Measurements from ENCODE around the gene SH3RF1.

The SH3RF1 gene

GRCh38 chr4:169250796-169251195 is 20.0 kb downstream of the SH3RF1 start:
- DNase-seq: no peak

- no peak for DNase-seq
These were observed 20.8 kb downstream of the SH3RF1 start for GRCh38 chr4:169249999-169250398.

- no peak for DNase-seq
These were observed 21.4 kb downstream of the SH3RF1 start for GRCh38 chr4:169249214-169249973.

- DNase-seq: no peak
These were observed 22.1 kb downstream of the SH3RF1 start for GRCh38 chr4:169248645-169249044.

GRCh38 chr4:169246957-169247396 is 23.8 kb downstream of the SH3RF1 start:
- DNase-seq: no peak

GRCh38 chr4:169246279-169246678 is 24.5 kb downstream of the SH3RF1 start:
- DNase-seq: no peak

DNA sequence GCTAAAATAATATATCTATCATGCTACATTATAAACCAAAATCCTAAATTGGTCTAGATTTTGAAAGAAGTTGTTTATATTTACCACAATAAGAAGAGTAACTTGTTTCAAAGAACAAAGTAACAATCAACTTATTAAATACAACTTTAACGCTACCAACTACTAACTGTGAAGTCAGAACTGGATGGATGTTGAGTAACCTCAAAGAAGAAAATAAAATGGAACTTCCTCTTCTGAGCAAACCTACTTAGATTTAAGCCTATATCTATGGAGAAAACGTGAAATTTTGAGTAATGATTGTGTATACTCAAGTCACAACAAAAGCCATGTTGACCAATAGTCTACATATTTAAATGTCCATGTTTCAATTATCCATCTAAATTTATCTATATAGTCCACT is 25.7 kb downstream of the SH3RF1 start:
- no peak for DNase-seq

DNA sequence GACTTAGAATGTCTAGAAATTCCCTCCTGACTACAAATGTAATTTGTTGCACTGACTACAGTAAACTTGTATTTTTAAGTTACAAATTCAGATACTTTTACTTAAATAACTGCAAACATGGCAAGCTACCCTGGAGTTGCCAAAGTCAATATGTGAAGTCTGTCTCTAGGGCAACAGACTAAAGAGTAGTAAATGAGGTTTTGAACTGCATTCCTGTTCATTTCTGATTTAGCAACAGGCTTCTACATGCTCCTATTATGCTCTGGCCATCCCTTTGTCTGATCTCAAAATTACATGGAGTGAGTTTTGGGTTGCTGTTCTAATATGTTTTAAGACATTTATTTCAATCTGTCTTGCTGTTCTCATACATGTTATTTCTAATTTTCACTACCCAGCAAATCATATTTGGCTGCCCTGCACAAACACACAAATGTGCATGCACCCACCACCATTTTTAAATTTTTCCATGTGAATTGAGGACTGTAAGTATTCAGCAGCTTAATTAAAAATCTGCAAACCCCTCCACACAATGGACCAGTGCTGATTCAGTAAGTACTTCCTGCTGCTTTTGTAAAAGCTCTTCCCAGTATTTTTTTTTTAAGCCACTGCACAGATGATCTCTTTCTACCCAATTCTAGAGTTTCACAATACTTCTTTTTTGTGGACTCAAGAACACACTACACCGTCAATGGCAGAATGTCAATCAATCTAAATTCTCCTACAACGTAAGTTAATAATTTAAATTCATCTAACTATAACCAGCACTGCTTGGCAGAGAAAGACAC is 26.7 kb downstream of the SH3RF1 start:
- DNase-seq: no peak

DNA sequence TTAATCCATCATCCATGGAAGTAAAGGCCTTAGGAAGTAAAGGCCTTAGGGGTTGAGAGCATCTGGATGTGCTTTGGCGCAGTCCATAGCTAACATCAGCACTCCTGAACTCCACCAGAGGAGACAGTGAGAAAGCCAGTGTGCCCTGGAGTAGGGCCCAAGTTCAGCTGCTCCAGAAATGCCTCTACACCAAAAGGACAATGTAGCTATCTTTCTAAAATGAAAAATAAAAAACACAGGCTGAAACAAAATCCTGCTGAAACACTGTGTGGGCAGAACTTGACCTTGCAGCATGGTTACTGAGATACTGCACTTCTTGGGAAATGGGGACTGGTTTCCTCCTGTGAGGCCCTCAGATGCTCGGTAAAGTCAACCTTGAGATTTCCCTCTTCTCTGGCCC is 29.3 kb downstream of the SH3RF1 start:
- DNase-seq: no peak

DNA sequence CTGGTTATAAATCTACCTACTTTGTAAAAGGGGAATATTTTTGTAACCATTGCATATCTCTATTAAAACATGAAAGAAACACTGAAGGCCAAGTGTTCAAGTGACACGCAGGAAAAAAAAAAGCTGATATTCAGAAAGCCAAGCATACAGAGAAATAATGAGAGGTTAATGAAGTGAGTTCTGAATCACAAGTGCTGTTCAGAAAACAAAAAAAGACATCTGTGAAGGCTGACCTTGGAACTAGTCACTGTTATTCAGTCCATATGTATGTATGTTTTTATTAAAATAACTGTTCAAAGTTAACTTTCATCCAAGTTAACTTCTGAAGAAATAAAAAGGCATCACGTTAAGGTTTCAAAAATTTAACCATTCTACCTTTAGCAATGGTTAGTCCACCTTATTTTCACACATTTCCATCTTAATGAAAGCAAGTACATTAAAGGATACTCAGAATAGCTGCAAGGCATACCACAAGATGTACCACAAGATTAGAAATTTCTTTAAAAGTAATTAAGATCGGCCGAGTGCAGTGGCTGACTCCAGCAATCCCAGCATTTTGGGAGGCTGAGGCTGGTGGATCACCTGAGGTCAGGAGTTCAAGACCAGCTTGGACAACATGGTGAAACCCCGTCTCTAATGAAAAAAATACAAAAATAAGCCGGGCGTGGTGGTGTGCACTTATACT is 31.4 kb downstream of the SH3RF1 start:
- DNase-seq: no peak

- DNase-seq: no peak
These were observed 32.3 kb downstream of the SH3RF1 start for GRCh38 chr4:169238445-169238844.

DNA sequence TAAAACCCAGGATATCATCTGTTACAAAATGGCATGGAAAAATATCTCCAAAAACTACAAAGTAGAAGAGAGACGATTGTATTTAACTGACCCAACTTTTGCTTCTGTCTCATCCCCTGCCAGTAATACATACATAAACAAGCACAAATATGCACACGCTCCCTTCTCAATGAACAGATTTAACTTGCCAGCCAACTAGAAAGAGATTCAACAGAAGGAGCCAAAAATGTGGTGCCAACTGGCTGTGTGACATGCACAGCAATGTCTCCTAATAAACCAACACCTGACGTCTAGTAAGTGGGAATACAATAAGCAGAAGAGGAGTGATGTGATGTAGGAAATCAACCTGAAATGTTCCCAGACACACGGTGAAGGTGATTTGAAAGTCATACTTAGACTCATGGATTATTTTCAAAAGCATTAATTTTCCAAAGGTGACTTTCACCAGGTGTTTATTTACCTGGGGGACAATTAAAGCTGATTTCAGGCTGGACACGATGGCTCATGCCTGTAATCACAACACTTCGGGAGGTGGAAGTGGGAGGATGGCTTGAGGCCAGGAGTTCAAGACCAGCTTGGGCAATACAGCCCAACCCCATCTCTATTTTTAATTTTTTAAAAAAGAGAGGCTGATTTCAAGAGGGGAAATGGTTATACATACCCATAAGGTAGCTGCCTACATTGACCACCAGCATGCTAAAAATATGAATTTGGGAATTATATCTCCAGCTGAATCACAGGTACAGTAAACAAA is 33.7 kb downstream of the SH3RF1 start:
- no peak for DNase-seq

DNA sequence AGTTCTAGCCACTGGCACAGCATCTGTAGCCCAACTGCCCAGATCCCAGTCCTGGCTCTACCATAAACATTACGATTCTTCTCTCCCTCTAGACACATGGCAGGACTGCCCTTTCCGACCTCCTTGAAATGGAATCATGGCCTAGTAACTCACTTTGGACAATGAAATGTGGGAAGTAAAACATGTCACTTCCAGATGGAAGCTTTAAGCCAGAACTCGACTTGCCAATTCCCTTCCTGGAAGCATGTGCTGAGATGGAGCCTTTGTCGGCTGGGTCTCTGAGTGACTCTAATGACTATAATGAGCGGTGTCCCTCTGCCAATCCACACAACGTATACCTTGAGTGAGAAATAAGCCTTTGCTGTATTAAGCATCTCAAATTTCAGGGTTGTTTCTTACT is 34.7 kb downstream of the SH3RF1 start:
- DNase-seq: no peak

GRCh38 chr4:169234137-169234855 is 36.5 kb downstream of the SH3RF1 start:
- DNase-seq: no peak

GRCh38 chr4:169233691-169234090 is 37.1 kb downstream of the SH3RF1 start:
- DNase-seq: no peak

- DNase-seq: no peak
These were observed 39.0 kb downstream of the SH3RF1 start for GRCh38 chr4:169231647-169232262.

GRCh38 chr4:169229571-169230028 is 41.2 kb downstream of the SH3RF1 start:
- DNase-seq: no peak

DNA sequence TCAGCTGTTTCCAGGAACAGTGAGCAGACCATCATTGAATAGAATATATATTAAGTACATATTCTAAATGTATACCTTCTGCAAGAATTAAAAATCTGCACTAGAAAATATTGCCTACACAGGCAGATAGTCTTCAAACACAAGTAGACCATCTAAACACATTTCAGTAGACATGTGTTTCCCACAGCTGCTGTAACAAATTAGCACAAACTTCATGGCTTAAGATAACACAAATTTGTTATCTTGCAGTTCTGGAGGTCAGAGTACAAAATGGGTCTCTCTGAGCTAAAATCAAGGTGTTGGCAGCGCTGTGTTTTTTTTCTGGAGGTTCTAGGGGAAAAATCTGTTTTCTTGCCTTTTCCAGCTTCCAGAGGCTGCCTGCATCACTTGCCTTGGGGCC is 42.7 kb downstream of the SH3RF1 start:
- DNase-seq: no peak

- DNase-seq: no peak
These were observed 44.2 kb downstream of the SH3RF1 start for GRCh38 chr4:169226565-169226964.

DNA sequence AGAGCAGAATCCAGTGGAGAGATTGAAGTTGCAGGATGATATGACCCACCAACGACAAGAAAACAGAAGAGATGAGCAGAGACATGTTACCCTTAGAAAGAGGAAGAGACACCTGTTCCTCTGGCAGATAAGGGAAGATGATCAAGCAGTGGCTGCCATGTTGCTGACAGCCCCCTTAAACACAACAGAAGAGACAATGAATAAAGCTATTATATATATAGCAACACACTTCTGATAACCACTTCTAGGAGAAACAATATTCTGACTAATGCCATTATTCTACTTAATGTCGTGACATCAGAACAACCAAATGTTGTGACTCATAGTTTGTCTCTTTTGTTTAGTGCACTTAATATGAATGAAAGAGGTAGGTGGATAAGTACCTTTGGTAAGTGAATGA is 44.9 kb downstream of the SH3RF1 start:
- no peak for DNase-seq

DNA sequence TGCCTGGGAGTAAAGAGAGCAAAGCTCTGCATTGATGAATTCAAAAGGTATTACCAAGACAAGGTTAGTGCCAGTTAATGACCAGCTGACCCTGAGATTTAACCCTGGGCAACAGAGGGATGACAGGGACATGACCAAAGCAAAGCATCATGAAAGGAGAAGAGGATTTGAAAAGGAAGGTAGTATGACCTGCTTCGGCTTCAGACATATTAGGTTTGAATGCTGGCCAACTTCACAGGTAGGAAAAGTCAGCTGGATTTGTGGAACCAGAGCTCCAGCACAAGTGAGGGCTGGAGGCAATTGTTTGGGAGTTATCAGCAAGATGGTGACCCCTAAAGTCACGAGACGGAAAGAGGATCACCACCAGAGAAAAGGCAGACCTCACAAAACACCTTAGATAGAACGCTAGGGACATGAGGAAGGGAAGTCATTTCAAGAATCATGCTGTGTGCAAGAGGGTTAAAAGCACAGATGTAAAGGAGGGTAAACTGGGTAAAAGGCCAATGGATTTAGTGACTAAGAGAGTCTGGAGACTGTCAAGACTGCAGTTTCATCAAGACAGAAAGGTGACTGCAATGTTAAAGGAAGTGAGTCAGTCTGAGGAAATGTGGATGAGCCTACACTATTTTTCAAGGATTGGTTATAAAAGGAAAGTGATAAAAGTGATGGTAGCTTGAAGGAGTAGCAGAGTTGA is 45.6 kb downstream of the SH3RF1 start:
- DNase-seq: no peak

Measured in CD4-positive, alpha-beta T cell treated with Interleukin-1 beta for 1 hour (primary cell).